HCT116 (cell line): ENCODE measurements around the gene RPS6KL1. TPM values are rescaled to one million over a fixed set of nuclear protein-coding genes. Genes with fewer than 3 reads are reported as not detected.

ENCODE experiments used
- ATAC-seq: fragments of 200-7000 bp; cut with Tn5 transposase; 2 replicates; pipeline ENCODE4 v1.9.1; 2020; ENCODE audit warnings: mild to moderate bottlenecking, moderate library complexity
- BruUV-seq: library from RNA; stranded (reverse); fragments of 400-500 nt; replicated peaks from 2 replicates; lab custom pipeline; 2021; lab: Mats Ljungman, UMichigan
- CTCF ChIA-PET: fragments of 300-600 bp; sonication (Branson Sonifier 250); formaldehyde crosslinking; loops from one replicate; lab custom pipeline; 2021; ENCODE audit warnings: antibody characterized with exemption; lab: Charles Lee
- POLR2A ChIA-PET: fragments of 300-600, 350-600 bp; sonication (Branson Sonifier 250); formaldehyde crosslinking; loops from one replicate; lab custom pipeline; 2021; ENCODE audit warnings: antibody characterized with exemption; lab: Charles Lee
- RAD21 ChIA-PET, 2 experiments: fragments of 300-600 bp; sonication (Branson Sonifier 250); formaldehyde crosslinking; loops; one replicate each; lab custom pipeline; 2023; ENCODE audit warnings: low total read pairs in 2 of 2; ENCODE audit not compliant: uncharacterized antibody in 2 of 2, unreplicated experiment in 2 of 2, low non-redundant PET in 1 of 2; lab: Charles Lee
- DNase-seq: peaks from one replicate; pipeline ENCODE4 v3.0.0-alpha.2; 2010; ENCODE audit warnings: low read depth, low spot score
- H2AFZ ChIP-seq: fragments of 200-600 bp; shearing (Covaris generic), sonication (generic); 2 replicates; pipeline ENCODE4 v1.6.1; 2017; ENCODE audit warnings: low read depth, mixed run types, mixed read lengths, antibody characterized with exemption, low read length; ENCODE audit not compliant: poor library complexity, severe bottlenecking
- H3K27ac ChIP-seq: 2 replicates; pipeline ENCODE4 v1.5.1; 2012; ENCODE audit warnings: low read depth, low read length
- H3K27me3 ChIP-seq: fragments of 200-600 bp; sonication (generic); 2 replicates; pipeline ENCODE4 v1.6.1; 2016; ENCODE audit warnings: mixed run types, low read length, mixed read lengths; ENCODE audit not compliant: insufficient read depth
- H3K36me3 ChIP-seq, 2 experiments: fragments of 200-500 bp in 1 of 2; fragments of 200-600 bp in 1 of 2; sonication (Bioruptor generic) in 1 of 2; sonication (generic) in 1 of 2; 2 replicates each; pipeline versions ENCODE4 v1.5.1 to v1.6.1; 2014 to 2016; ENCODE audit warnings: low read length in 2 of 2, inconsistent platforms in 1 of 2, mixed read lengths in 1 of 2, mixed run types in 1 of 2; ENCODE audit not compliant: insufficient read depth in 2 of 2, control insufficient read depth in 1 of 2
- H3K4me1 ChIP-seq, 2 experiments: fragments of 200-600 bp in 1 of 2; sonication (generic) in 1 of 2; 2 replicates each; pipeline versions ENCODE4 v1.5.1 to v1.6.1; 2012 to 2017; ENCODE audit warnings: low read length in 2 of 2, inconsistent platforms in 1 of 2, mild to moderate bottlenecking in 1 of 2, mixed read lengths in 1 of 2, mixed run types in 1 of 2, moderate library complexity in 1 of 2; ENCODE audit not compliant: insufficient read depth in 2 of 2, control insufficient read depth in 1 of 2
- H3K4me2 ChIP-seq: fragments of 200-600 bp; sonication (generic); 2 replicates; pipeline ENCODE4 v1.6.1; 2017; ENCODE audit warnings: mixed run types, low read length, mixed read lengths
- H3K4me3 ChIP-seq, 2 experiments: fragments of 200-600 bp in 1 of 2; sonication (generic) in 1 of 2; replicated peaks in 1 of 2; 2 replicates each; pipeline ENCODE4 v1.5.1; 2011 to 2016; ENCODE audit warnings: low read length in 2 of 2, control low read depth in 1 of 2, low read depth in 1 of 2, mild to moderate bottlenecking in 1 of 2, mixed read lengths in 1 of 2, mixed run types in 1 of 2
- H3K79me2 ChIP-seq: fragments of 200-600 bp; sonication (generic); 2 replicates; pipeline ENCODE4 v1.6.1; 2017; ENCODE audit warnings: mild to moderate bottlenecking, mixed run types, low read length, moderate library complexity, mixed read lengths; ENCODE audit not compliant: insufficient read depth
- H3K9ac ChIP-seq: fragments of 200-600 bp; sonication (generic); 2 replicates; pipeline ENCODE4 v1.6.1; 2016; ENCODE audit warnings: low read length, mixed read lengths
- H3K9me2 ChIP-seq: fragments of 200-600 bp; sonication (generic), shearing (Covaris generic); 2 replicates; pipeline ENCODE4 v1.6.1; 2017; ENCODE audit warnings: mixed run types, mild to moderate bottlenecking, moderate library complexity; ENCODE audit not compliant: insufficient read depth
- H3K9me3 ChIP-seq, 2 experiments: fragments of 200-500 bp in 1 of 2; fragments of 200-600 bp in 1 of 2; sonication (Bioruptor generic) in 1 of 2; sonication (generic) in 1 of 2; 2 replicates each; pipeline ENCODE4 v1.6.1; 2014 to 2017; ENCODE audit warnings: low read length in 2 of 2, mixed read lengths in 2 of 2, inconsistent platforms in 1 of 2, low read depth in 1 of 2, mild to moderate bottlenecking in 1 of 2, mixed run types in 1 of 2, moderate library complexity in 1 of 2; ENCODE audit not compliant: control insufficient read depth in 1 of 2, insufficient read depth in 1 of 2
- H4K20me1 ChIP-seq: fragments of 200-600 bp; sonication (generic), shearing (Covaris generic); 2 replicates; pipeline ENCODE4 v1.6.1; 2017; ENCODE audit warnings: mixed run types, mild to moderate bottlenecking, moderate library complexity; ENCODE audit not compliant: insufficient read depth
- CBX3 ChIP-seq: IDR thresholded peaks from 2 replicates; pipeline ENCODE4 v1.6.1; 2012; ENCODE audit warnings: low read depth
- CTCF ChIP-seq, 3 experiments: fragments of 200-600 bp in 1 of 3; sonication (generic) in 1 of 3; IDR thresholded peaks in 2 of 3; conservative IDR thresholded peaks in 1 of 3; 2 replicates each; pipeline ENCODE4 v1.5.1; 2012 to 2017; ENCODE audit warnings: low read depth in 2 of 3, low read length in 2 of 3, antibody characterized with exemption in 1 of 3, borderline replicate concordance in 1 of 3, control low read depth in 1 of 3, mild to moderate bottlenecking in 1 of 3, mixed read lengths in 1 of 3, mixed run types in 1 of 3, moderate library complexity in 1 of 3; ENCODE audit not compliant: insufficient read depth in 1 of 3
- EGR1 ChIP-seq: IDR thresholded peaks from 2 replicates; pipeline ENCODE4 v1.6.1; 2012; ENCODE audit warnings: low read depth
- ELF1 ChIP-seq: IDR thresholded peaks from 2 replicates; pipeline ENCODE4 v1.6.1; 2012; ENCODE audit warnings: low read depth, borderline replicate concordance
- EZH2phosphoT487 ChIP-seq: fragments of 200-600 bp; IDR thresholded peaks from 2 replicates; pipeline ENCODE4 v1.6.1; 2018; ENCODE audit warnings: antibody characterized with exemption, borderline replicate concordance
- FOSL1 ChIP-seq: IDR thresholded peaks from 2 replicates; pipeline ENCODE4 v1.6.1; 2012; ENCODE audit warnings: low read depth
- JUND ChIP-seq: IDR thresholded peaks from 2 replicates; pipeline ENCODE4 v1.6.1; 2012
- POLR2A ChIP-seq: IDR thresholded peaks from 2 replicates; pipeline ENCODE4 v1.7.0; 2011; ENCODE audit warnings: borderline replicate concordance; ENCODE audit not compliant: insufficient read depth, insufficient read length; ENCODE audit errors: extremely low read depth
- POLR2AphosphoS5 ChIP-seq: IDR thresholded peaks from 2 replicates; pipeline ENCODE4 v1.6.1; 2011; ENCODE audit warnings: mild to moderate bottlenecking, low read depth, low read length, moderate library complexity
- REST ChIP-seq: IDR thresholded peaks from 2 replicates; pipeline ENCODE4 v1.6.1; 2012; ENCODE audit warnings: low read depth
- SP1 ChIP-seq: IDR thresholded peaks from 2 replicates; pipeline ENCODE4 v1.6.1; 2012; ENCODE audit warnings: low read depth
- ZNF274 ChIP-seq: fragments of 200-500 bp; sonication (Bioruptor generic); IDR thresholded peaks from 2 replicates; pipeline ENCODE4 v1.6.1; 2014; ENCODE audit warnings: mild to moderate bottlenecking, low read depth, low read length, inconsistent platforms
- intact Hi-C: fragments of 100-400 bp; cut with micrococcal nuclease; formaldehyde crosslinking; loops from 2 replicates; pipeline ENCODE4 v1.10.0; 2022
- total RNA-seq: library from RNA; stranded (reverse); gene quantifications from one replicate; pipeline ENCODE4 v1.2.1, GENCODE V29; 2021; ENCODE audit not compliant: unreplicated experiment
- TF ChIP-seq, protein P1 (sequence below): IDR thresholded peaks from 2 replicates; pipeline ENCODE4 v1.6.1; 2012
- TF ChIP-seq, protein P2 (sequence below): IDR thresholded peaks from 2 replicates; pipeline ENCODE4 v1.6.1; 2011; ENCODE audit warnings: mild to moderate bottlenecking, low read length, moderate library complexity; ENCODE audit not compliant: insufficient replicate concordance; ENCODE audit errors: extremely low read depth

Gene RPS6KL1
- total RNA-seq, 1 experiment from 2014 or later, result 6.7 TPM

- TF ChIP-seq, protein P1, sequence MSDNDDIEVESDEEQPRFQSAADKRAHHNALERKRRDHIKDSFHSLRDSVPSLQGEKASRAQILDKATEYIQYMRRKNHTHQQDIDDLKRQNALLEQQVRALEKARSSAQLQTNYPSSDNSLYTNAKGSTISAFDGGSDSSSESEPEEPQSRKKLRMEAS, result no peak
- TF ChIP-seq FOSL1 (no peak), POLR2AphosphoS5 (no peak), EGR1 (no peak), CBX3 (no peak)
These were observed 30.6 kb upstream of the RPS6KL1 start (continued) for GRCh38 chr14:74953686-74954085.

- ChIA-PET POLR2A (interaction anchor here (0.6 kb wide), 1 partner anchor 13 kb away, joined by 3 read pairs; no protein-coding TSS in a partner anchor), CTCF (interaction anchor here (2.9 kb wide), 1 partner anchor 8 kb away, joined by 16 read pairs; no protein-coding TSS in a partner anchor), RAD21 (no interaction called here)
- Histone ChIP-seq H3K27ac (no peak overlapping the region), H3K36me3 (no peaks in the 10 kb centered on the region), H3K79me2 (no peaks in the 10 kb centered on the region), H3K9me2 (no peaks in the 10 kb centered on the region), H3K4me2 (no peak overlapping the region), H3K4me3 (no peak overlapping the region), H3K4me1 (peaks cover 4 to 25% of the 10 kb centered on the region in 2 experiments; a peak in 3 of 4 replicates), H4K20me1 (no peaks in the 10 kb centered on the region), H3K9me3 (no peaks in the 10 kb centered on the region), H3K9ac (no peak overlapping the region), H3K27me3 (no peaks in the 10 kb centered on the region), H2AFZ (no peak overlapping the region)
- no TSS peak for BruUV-seq
- TF ChIP-seq JUND (no peak), POLR2A (no peak), CTCF (IDR thresholded peaks at IDR 0.05 in 2 of 3, conservative IDR thresholded peaks at IDR 0.05 in 1 of 3; ENCODE audit: borderline replicate concordance in 1 of 3, insufficient read depth in 1 of 3, low read depth in 2 of 3, low read length in 2 of 3) (no peak), ELF1 (no peak), EZH2phosphoT487 (no peak), ZNF274 (no peak), REST (no peak), SP1 (no peak), EGR1 (no peak)
- TF ChIP-seq, protein P1, result no peak
- TF ChIP-seq, protein P2, sequence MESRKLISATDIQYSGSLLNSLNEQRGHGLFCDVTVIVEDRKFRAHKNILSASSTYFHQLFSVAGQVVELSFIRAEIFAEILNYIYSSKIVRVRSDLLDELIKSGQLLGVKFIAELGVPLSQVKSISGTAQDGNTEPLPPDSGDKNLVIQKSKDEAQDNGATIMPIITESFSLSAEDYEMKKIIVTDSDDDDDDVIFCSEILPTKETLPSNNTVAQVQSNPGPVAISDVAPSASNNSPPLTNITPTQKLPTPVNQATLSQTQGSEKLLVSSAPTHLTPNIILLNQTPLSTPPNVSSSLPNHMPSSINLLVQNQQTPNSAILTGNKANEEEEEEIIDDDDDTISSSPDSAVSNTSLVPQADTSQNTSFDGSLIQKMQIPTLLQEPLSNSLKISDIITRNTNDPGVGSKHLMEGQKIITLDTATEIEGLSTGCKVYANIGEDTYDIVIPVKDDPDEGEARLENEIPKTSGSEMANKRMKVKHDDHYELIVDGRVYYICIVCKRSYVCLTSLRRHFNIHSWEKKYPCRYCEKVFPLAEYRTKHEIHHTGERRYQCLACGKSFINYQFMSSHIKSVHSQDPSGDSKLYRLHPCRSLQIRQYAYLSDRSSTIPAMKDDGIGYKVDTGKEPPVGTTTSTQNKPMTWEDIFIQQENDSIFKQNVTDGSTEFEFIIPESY, result no peak
- DNase-seq (no peak), ATAC-seq (no peak)
- intact Hi-C loops, result no loop called here
These were observed 29.8 kb upstream of the RPS6KL1 start for GRCh38 chr14:74952697-74953484.
